Raji (cell line): ENCODE data around the gene VIPR1.

Experiments used
- POLR2A ChIP-seq: IDR thresholded peaks from 2 replicates; pipeline ENCODE4 v1.6.1; 2011; ENCODE audit warnings: low read depth, low read length, control low read depth; ENCODE audit not compliant: insufficient read depth

VIPR1 gene

DNA sequence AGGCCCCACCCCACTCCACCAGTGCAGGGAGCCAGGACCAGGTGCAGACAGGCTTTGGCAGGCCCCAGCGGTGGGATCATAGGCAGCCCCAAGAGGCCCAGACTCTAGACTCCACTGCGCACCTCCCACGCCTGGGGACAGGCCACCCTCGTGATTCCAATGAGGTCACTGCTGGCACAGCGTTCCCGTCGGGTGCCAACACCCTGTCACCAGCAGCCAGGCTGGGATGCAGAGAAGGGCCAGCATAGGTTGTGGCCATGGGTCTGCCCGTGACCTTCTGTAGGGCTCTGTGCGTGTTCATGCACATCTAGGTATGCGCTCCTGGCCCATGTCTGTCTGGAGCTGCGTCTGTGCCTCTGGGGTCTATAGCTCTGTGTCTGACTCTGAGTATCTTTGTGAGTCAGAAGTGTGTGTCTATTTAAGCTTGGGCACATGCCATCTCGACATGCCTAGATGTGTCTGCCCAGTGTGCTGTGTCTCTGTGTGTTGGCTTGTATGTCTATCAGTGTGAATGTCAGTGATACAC lies 13.0 kb downstream of the VIPR1 start:
- TF ChIP-seq POLR2A = no peak

GRCh38 chr3:42515976-42516375 lies 13.5 kb downstream of the VIPR1 start:
- no peak for TF ChIP-seq POLR2A

DNA sequence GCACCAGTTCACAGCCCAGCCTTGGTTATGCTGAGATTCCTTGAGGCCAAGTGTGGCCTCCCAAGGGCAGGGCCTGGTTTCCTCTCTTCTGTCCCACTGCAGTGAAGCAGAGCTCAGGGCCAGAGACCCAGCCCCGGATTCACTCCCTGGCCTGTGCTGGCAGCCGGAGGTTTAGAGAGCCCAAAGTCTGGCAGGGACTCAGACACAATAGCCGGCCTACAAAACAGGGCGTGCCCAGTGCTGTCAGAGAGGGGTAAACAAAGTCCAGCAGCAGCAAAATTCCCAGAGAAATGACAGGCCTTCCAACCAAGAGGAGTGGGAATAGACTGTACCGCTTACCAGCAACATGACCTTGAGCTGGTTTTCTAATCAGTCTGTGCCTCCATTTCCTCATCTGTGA lies 14.0 kb downstream of the VIPR1 start:
- TF ChIP-seq POLR2A = no peak

DNA sequence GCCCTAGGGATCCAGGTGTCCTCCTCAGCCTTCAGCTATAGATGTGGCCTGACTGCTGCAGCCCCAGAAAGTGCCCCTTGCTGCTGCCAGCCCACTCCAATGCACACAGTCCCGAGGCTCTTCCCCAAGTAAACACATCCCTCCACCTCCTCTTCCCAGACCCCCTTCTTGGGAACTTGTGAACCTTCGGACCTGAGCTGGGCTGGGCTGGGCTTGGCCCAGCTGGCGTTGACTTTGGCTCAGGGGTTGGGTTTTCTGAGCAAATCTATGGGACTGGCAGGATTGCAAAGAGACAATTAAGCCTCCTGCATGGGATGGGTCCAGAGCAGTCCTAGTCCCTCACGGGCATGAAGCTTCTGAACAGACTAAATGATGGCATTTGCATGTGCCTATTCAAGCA lies 14.7 kb downstream of the VIPR1 start:
- TF ChIP-seq POLR2A = no peak

- TF ChIP-seq POLR2A = no peak
These were observed 16.5 kb downstream of the VIPR1 start for GRCh38 chr3:42518800-42519567.

GRCh38 chr3:42519568-42519962 lies 17.1 kb downstream of the VIPR1 start:
- no peak for TF ChIP-seq POLR2A

GRCh38 chr3:42520336-42520735 lies 17.9 kb downstream of the VIPR1 start:
- no peak for TF ChIP-seq POLR2A

DNA sequence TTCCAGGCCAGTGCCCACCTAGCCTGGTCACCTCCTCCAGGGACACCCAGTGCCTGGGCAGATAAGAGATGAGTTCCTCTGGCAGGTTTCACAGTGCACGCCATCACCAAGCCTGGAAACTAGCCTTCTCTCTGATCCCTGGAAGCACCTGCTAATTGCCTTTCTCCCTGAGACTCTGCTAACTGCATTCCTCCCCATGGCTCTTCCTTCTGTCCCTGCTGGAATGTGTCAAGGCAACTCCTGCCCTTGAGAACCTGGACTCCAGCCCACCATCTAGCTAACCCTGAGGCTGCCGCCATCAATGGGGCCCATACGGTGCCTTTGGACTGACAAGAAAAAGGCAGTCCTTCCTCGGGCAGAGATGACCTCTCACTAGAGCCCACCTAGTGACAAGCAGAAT lies 18.5 kb downstream of the VIPR1 start:
- TF ChIP-seq POLR2A = no peak

DNA sequence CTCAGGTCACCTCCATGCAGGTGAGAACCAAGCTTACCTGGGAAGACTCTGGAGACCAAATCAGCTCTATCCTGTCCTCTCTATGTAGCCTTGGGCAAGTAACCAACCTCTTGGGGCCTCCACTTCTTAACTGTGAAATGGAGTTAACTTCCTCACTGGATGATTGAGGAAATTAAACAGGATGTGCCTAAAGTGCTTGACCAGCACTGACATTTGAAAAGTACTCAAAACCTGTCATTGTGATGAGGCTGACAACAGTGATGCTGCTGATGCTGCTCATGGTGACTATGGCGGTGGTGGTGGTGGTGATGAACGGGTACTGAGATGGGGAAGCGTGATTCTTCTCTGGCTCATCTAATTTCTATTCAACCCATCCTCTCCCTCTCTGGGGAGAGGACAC lies 22.3 kb downstream of the VIPR1 start:
- TF ChIP-seq POLR2A = no peak

- no peak for TF ChIP-seq POLR2A
These were observed 22.8 kb downstream of the VIPR1 start for GRCh38 chr3:42525212-42525611.

- TF ChIP-seq POLR2A = no peak
These were observed 23.4 kb downstream of the VIPR1 start for GRCh38 chr3:42525736-42526345.

GRCh38 chr3:42526616-42527367 lies 24.3 kb downstream of the VIPR1 start:
- no peak for TF ChIP-seq POLR2A

DNA sequence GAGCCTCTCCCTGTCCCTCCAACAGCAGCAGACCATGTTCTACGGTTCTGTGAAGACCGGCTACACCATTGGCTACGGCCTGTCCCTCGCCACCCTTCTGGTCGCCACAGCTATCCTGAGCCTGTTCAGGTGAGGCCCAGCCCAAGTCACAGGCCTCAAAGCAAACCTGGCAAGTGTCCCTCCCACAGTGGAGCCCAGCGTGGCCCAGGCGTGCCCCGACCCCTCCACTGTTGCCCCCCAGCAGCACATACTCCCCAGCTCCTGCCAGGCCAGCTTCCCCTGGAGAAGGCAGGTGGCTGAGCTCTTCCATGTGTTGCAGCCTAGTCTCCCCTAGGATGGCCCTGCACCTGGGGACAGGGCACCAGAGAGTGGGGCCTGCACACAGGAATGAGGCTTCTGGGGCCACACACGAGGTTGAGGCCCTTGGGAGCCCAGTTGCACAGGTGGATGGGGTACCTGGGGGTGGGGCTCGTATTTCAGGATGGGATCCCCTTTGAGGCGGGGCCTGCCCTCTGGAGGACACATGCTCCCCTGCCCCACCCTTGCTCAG lies 25.0 kb downstream of the VIPR1 start:
- no peak for TF ChIP-seq POLR2A

GRCh38 chr3:42529468-42529867 lies 27.0 kb downstream of the VIPR1 start:
- TF ChIP-seq POLR2A = no peak

DNA sequence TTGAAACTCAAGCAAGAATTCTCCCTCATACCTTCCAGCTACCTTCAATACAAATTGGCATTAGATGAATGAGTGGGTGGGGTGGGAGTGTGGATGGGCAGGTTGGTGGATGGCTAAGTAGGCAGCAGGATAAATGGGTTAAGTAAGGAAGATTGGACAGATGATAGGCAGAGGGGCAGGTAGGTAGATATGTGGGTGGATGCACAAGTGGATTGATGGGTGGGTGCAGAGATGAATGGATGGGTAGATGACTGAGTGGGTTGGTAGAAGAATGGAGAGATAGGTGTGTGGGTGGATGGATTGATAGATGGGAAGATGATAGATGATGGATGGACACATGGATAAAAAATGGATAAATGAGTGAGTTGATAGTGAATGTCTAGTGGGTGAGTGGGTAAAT lies 27.6 kb downstream of the VIPR1 start:
- TF ChIP-seq POLR2A = no peak

- TF ChIP-seq POLR2A = no peak
These were observed 29.0 kb downstream of the VIPR1 start for GRCh38 chr3:42531470-42531869.

GRCh38 chr3:42532229-42532628 lies 29.8 kb downstream of the VIPR1 start:
- no peak for TF ChIP-seq POLR2A
